Endodermal cell (in vitro differentiated cells): ENCODE data around the gene HBP1. TPM values are rescaled to one million over a fixed set of nuclear protein-coding genes. Genes with fewer than 3 reads are reported as not detected.

Source experiments
- DNase-seq: peaks from one replicate; pipeline ENCODE4 v3.0.0-alpha.2; 2017
- H3K27ac ChIP-seq: 2 replicates; pipeline ENCODE4 v1.5.1; 2013; ENCODE audit warnings: mild to moderate bottlenecking, low read depth, low read length, moderate library complexity
- H3K27me3 ChIP-seq: 2 replicates; pipeline ENCODE4 v1.6.1; 2013; ENCODE audit warnings: mild to moderate bottlenecking, low read length, moderate library complexity; ENCODE audit not compliant: insufficient read depth, control insufficient read depth, poor library complexity, severe bottlenecking
- H3K36me3 ChIP-seq: 2 replicates; pipeline ENCODE4 v1.7.0; 2013; ENCODE audit warnings: mild to moderate bottlenecking, low read length, moderate library complexity; ENCODE audit not compliant: control insufficient read depth, insufficient read depth
- H3K4me1 ChIP-seq: one replicate; pipeline ENCODE4 v1.7.0; 2013; ENCODE audit warnings: low read length; ENCODE audit not compliant: control insufficient read depth, insufficient read depth
- H3K4me3 ChIP-seq: 2 replicates; pipeline ENCODE4 v1.5.1; 2013; ENCODE audit warnings: mild to moderate bottlenecking, low read length, moderate library complexity
- H3K9ac ChIP-seq: 2 replicates; pipeline ENCODE4 v1.6.1; 2013; ENCODE audit warnings: mild to moderate bottlenecking, low read length, moderate library complexity; ENCODE audit not compliant: poor library complexity, severe bottlenecking; ENCODE audit errors: extremely low read depth
- H3K9me3 ChIP-seq: 2 replicates; pipeline ENCODE4 v1.6.1; 2013; ENCODE audit warnings: mild to moderate bottlenecking, low read length, moderate library complexity; ENCODE audit not compliant: control insufficient read depth
- H3K27ac Mint-ChIP-seq: 2 replicates; pipeline ENCODE4 v1.8.0; 2020; ENCODE audit warnings: mixed read lengths
- H3K27me3 Mint-ChIP-seq: 2 replicates; pipeline ENCODE4 v1.8.0; 2021; ENCODE audit warnings: mild to moderate bottlenecking, mixed read lengths; ENCODE audit not compliant: insufficient read depth
- H3K36me3 Mint-ChIP-seq: 2 replicates; pipeline ENCODE4 v1.8.0; 2020; ENCODE audit warnings: low read depth, mixed read lengths
- H3K4me1 Mint-ChIP-seq: 2 replicates; pipeline ENCODE4 v1.8.0; 2020; ENCODE audit warnings: mixed read lengths
- H3K4me3 Mint-ChIP-seq: 2 replicates; pipeline ENCODE4 v1.8.0; 2020; ENCODE audit warnings: mild to moderate bottlenecking, moderate library complexity, mixed read lengths
- H3K9me3 Mint-ChIP-seq: 2 replicates; pipeline ENCODE4 v1.8.0; 2020; ENCODE audit warnings: mild to moderate bottlenecking, mixed read lengths
- WGBS, 2 experiments: methylation state at CpG; one replicate each; pipeline versions ENCODE4 v1.1.5 to v1.1.7; 2013; ENCODE audit warnings: missing lambda C conversion rate in 2 of 2, mixed read lengths in 1 of 2; ENCODE audit not compliant: insufficient coverage in 1 of 2, insufficient read length in 1 of 2; 5-methylcytosine and 5-hydroxymethylcytosine counted together
- total RNA-seq, 2 donors: library from RNA; stranded (reverse); fragmentation: NEBNext Ultra II Directional in 1 of 2; extraction: Animal tissue kit (Norgen Biotek cat#: 25700) in 1 of 2; gene quantifications; 2 replicates in 1 of 2; 3 replicates in 1 of 2; pipeline ENCODE4 v1.2.1, GENCODE V29; 2021
- TF ChIP-seq, protein P1 (sequence below): fragments of 200-600 bp; sonication (generic); conservative IDR thresholded peaks from 2 replicates; pipeline ENCODE4 v1.5.0; 2021; ENCODE audit warnings: antibody characterized with exemption, mild to moderate bottlenecking

Gene HBP1
- total RNA-seq, 2 donors from 2014 or later, result 39.3 to 51.0 TPM

DNA sequence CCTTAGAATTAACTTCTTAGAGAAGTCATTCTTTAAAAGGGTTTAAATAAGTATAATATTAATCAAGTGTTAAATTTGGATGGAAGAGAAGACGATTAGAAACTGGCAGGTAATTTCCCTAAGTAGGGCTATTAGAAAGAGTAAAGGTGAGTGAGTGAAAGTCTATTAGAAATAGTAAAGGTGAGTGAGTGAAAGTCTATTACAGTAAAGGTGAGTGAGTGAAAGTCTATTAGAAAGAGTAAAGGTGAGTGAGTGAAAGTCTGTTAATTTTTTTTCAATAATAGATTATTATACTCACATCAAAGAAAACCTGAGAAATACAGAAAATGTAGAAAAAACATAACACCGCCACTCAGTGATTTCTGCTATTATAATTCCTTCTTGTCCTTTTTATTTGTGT, 10.8 kb upstream of the HBP1 start:
- WGBS, 2 experiments, result 89 to 100% methylated on average over 1 to 2 of the region's 2 CpGs
- Mint-ChIP-seq H3K4me1 (no peaks in the 10 kb centered on the region), H3K27ac (no peak overlapping the region), H3K27me3 (no peaks in the 10 kb centered on the region), H3K9me3 (peaks cover 4% of the 10 kb centered on the region), H3K4me3 (no peak overlapping the region), H3K36me3 (no peaks in the 10 kb centered on the region)
- TF ChIP-seq, protein P1, sequence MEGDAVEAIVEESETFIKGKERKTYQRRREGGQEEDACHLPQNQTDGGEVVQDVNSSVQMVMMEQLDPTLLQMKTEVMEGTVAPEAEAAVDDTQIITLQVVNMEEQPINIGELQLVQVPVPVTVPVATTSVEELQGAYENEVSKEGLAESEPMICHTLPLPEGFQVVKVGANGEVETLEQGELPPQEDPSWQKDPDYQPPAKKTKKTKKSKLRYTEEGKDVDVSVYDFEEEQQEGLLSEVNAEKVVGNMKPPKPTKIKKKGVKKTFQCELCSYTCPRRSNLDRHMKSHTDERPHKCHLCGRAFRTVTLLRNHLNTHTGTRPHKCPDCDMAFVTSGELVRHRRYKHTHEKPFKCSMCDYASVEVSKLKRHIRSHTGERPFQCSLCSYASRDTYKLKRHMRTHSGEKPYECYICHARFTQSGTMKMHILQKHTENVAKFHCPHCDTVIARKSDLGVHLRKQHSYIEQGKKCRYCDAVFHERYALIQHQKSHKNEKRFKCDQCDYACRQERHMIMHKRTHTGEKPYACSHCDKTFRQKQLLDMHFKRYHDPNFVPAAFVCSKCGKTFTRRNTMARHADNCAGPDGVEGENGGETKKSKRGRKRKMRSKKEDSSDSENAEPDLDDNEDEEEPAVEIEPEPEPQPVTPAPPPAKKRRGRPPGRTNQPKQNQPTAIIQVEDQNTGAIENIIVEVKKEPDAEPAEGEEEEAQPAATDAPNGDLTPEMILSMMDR, result no peak
- no peak overlapping the region for H3K4me3 ChIP-seq
- no peaks in the 10 kb centered on the region for H3K4me1 ChIP-seq
- no peak overlapping the region for H3K9ac ChIP-seq
- H3K36me3 ChIP-seq, result no peaks in the 10 kb centered on the region
- H3K27me3 ChIP-seq, result no peaks in the 10 kb centered on the region
- no peak for DNase-seq
- H3K27ac ChIP-seq, result no peak overlapping the region
- no peaks in the 10 kb centered on the region for H3K9me3 ChIP-seq

DNA sequence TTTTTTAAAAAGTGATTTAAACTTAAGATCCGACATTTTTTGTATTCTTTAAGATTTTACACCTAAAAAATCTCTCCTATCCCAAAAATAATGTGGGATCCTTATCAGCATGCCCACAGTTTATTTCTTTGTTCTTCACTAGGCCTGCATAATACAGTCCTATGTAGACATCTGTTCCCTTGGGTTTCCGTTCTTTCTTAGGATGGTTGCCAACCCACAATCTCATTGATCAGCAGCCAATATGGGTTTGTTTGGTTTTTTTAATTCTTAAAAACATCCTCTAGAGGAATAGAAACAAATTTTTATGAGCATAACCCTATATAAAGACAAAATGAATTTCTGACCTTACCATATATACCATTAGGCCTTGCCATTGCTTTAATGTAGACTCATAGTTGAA, 8.4 kb upstream of the HBP1 start:
- Mint-ChIP-seq H3K4me3 (no peak overlapping the region), H3K27ac (no peak overlapping the region), H3K27me3 (no peaks in the 10 kb centered on the region), H3K4me1 (no peaks in the 10 kb centered on the region), H3K36me3 (no peaks in the 10 kb centered on the region), H3K9me3 (peaks cover 4% of the 10 kb centered on the region)
- no peaks in the 10 kb centered on the region for H3K27me3 ChIP-seq
- H3K4me1 ChIP-seq, result no peaks in the 10 kb centered on the region
- TF ChIP-seq, protein P1, result no peak
- no peak overlapping the region for H3K4me3 ChIP-seq
- no peak for DNase-seq
- H3K9me3 ChIP-seq, result no peaks in the 10 kb centered on the region
- no peak overlapping the region for H3K27ac ChIP-seq
- 84 to 100% methylated on average over 1 to 2 of the region's 2 CpGs for WGBS, 2 experiments
- H3K9ac ChIP-seq, result no peak overlapping the region
- no peaks in the 10 kb centered on the region for H3K36me3 ChIP-seq

DNA sequence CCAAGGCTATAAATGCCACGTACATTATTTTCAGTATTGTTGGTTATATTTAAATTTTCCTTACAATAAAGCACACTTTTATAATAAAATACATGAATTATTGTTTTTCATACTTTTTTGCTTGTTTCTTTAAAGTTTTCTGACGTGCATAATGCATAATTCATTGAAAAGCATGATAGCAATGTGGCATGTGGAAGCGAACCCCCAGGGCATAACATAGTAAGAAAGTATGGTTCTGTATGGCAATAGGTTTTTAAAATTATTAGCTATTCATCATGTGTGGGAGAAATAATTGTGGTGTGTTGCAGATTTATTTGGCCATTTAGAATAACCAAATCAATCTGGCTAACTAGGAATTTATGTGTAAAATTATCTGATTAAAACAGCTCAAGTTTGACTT, 7.4 kb upstream of the HBP1 start:
- no peaks in the 10 kb centered on the region for H3K27me3 ChIP-seq
- Mint-ChIP-seq H3K27me3 (no peaks in the 10 kb centered on the region), H3K27ac (no peak overlapping the region), H3K9me3 (no peaks in the 10 kb centered on the region), H3K4me1 (no peaks in the 10 kb centered on the region), H3K36me3 (no peaks in the 10 kb centered on the region), H3K4me3 (no peak overlapping the region)
- no peaks in the 10 kb centered on the region for H3K9me3 ChIP-seq
- WGBS, 2 experiments, result 92 to 100% methylated on average over 1 to 2 of the region's 3 CpGs
- H3K27ac ChIP-seq, result no peak overlapping the region
- no peak overlapping the region for H3K4me3 ChIP-seq
- H3K36me3 ChIP-seq, result no peaks in the 10 kb centered on the region
- no peak for DNase-seq
- H3K4me1 ChIP-seq, result no peaks in the 10 kb centered on the region
- TF ChIP-seq, protein P1, result no peak
- H3K9ac ChIP-seq, result no peak overlapping the region
